Adrenal gland (tissue), 12 donors: ENCODE measurements around the gene KAZN. TPM values are rescaled to one million over a fixed set of nuclear protein-coding genes. Genes with fewer than 3 reads are reported as not detected.

Experiments
- DNase-seq, 7 donors: peaks; one replicate each; pipeline ENCODE4 v3.0.0-alpha.2; 2019 to 2020
- H3K27ac ChIP-seq, 5 donors: fragments of 200-600 bp; sonication (generic) in 4 of 5; 1 replicate in 3 of 5; 2 replicates in 2 of 5; pipeline versions ENCODE4 v1.5.1 to v1.8.0; 2016 to 2020; ENCODE audit warnings: mild to moderate bottlenecking in 1 of 5
- H3K27me3 ChIP-seq: fragments of 200-600 bp; 2 replicates; pipeline ENCODE4 v1.8.0; 2021
- H3K36me3 ChIP-seq, 2 donors: fragments of 200-600 bp; replicated peaks in 1 of 2; 1 replicate in 1 of 2; 2 replicates in 1 of 2; pipeline versions ENCODE4 v1.5.1 to v1.8.0; 2018 to 2022
- H3K4me1 ChIP-seq, 2 donors: fragments of 200-600 bp; replicated peaks in 1 of 2; 1 replicate in 1 of 2; 2 replicates in 1 of 2; pipeline versions ENCODE4 v1.5.1 to v1.8.0; 2018 to 2021
- H3K4me3 ChIP-seq, 4 donors: fragments of 200-600 bp; sonication (generic) in 3 of 4; one replicate each; pipeline ENCODE4 v1.5.1; 2016 to 2018
- H3K9me3 ChIP-seq, 3 donors: fragments of 200-600 bp; sonication (generic) in 1 of 3; replicated peaks in 1 of 3; 1 replicate in 2 of 3; 2 replicates in 1 of 3; pipeline versions ENCODE4 v1.5.1 to v1.8.0; 2016 to 2021
- POLR2A ChIP-seq, 2 donors: fragments of 450-650 bp; IDR thresholded peaks; one replicate each; pipeline ENCODE4 v1.6.1; 2017; ENCODE audit warnings: antibody characterized with exemption in 2 of 2, mild to moderate bottlenecking in 2 of 2, moderate library complexity in 1 of 2
- WGBS, 4 donors: extraction: QIAGEN DNeasy Blood & Tissue Kit in 2 of 4; methylation state at CpG; one replicate each; pipeline versions ENCODE4 v1.1.5 to v1.1.7; 2013 to 2017; 5-methylcytosine and 5-hydroxymethylcytosine counted together
- intact Hi-C, 2 donors: fragments of 100-400 bp; cut with DNase I; formaldehyde crosslinking; loops; one replicate each; pipeline versions ENCODE4 v1.14.1 to v1.15.0; 2022 to 2023
- polyA plus RNA-seq, 3 donors: library from polyadenylated mRNA; stranded (reverse); fragments of 200-250 nt in 2 of 3; fragments of 350-450 nt in 1 of 3; fragmentation: Illumina TruSeq in 1 of 3; extraction: RNeasy Lipid Tissue Mini Kit (QIAGEN cat#74804) in 1 of 3; gene quantifications; one replicate each; pipeline ENCODE4 v1.2.3, GENCODE V29; 2013 to 2014
- total RNA-seq, 9 donors: library from RNA; depleted of rRNA in 4 of 9; stranded (reverse); fragments of >200 nt in 4 of 9; fragments of 120-200 nt in 1 of 9; fragmentation: NEBNext Ultra II Directional in 1 of 9; extraction: Animal tissue kit (Norgen Biotek cat#: 25700) in 1 of 9; gene quantifications; one replicate each; pipeline versions ENCODE4 v1.1.0 to v1.2.4, GENCODE V29; 2013 to 2023
- TF ChIP-seq, protein P1 (sequence below), 6 experiments: fragments of 450-650 bp in 4 of 6; fragments of 200-600 bp in 2 of 6; sonication (generic) in 1 of 6; IDR thresholded peaks; 1 replicate in 5 of 6; 2 replicates in 1 of 6; pipeline versions ENCODE4 v1.5.1 to v1.8.0; 2016 to 2021; ENCODE audit warnings: antibody characterized with exemption in 6 of 6, mild to moderate bottlenecking in 2 of 6, moderate library complexity in 1 of 6
- donor health status: healthy with polysubstance abuse.
- donor health status: Bipolar disorder and iron deficiency.
- donor health status: DM: yes; HTN: yes; CAD: no.
- donor health status: DM: no; HTN: no; CAD: no.
- donor health status: DM: no; HTN: no; CAD: no.
- donor health status: DM: yes; HTN: yes; CAD: no.

KAZN gene
- total and polyA plus RNA-seq, 12 donors: 5.9 to 63.4 (median 29.5) TPM

DNA sequence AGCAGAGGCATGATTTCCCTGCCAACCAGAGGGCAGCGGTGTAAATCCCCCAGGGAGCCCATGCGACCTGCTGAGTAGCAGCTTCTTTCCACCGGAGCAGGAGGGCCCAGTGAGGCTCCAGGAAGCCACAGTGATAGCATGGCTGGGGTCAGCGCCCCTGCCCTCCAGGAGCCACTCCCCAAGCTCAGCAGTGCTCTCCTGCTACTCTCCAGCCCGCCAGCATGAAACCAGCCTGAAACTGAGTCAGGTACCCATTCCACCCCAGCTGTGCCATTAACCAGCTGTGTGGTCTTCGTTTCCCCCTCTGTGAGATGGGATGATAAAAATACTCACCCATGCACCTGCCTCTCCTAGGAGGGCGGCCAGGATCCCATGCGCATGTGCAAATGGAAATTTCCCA is 431.3 kb downstream of the KAZN start:
- no peak overlapping the region for H3K27ac ChIP-seq
- no peak for TF ChIP-seq POLR2A (IDR thresholded peaks at IDR 0.05)
- TF ChIP-seq, protein P1, sequence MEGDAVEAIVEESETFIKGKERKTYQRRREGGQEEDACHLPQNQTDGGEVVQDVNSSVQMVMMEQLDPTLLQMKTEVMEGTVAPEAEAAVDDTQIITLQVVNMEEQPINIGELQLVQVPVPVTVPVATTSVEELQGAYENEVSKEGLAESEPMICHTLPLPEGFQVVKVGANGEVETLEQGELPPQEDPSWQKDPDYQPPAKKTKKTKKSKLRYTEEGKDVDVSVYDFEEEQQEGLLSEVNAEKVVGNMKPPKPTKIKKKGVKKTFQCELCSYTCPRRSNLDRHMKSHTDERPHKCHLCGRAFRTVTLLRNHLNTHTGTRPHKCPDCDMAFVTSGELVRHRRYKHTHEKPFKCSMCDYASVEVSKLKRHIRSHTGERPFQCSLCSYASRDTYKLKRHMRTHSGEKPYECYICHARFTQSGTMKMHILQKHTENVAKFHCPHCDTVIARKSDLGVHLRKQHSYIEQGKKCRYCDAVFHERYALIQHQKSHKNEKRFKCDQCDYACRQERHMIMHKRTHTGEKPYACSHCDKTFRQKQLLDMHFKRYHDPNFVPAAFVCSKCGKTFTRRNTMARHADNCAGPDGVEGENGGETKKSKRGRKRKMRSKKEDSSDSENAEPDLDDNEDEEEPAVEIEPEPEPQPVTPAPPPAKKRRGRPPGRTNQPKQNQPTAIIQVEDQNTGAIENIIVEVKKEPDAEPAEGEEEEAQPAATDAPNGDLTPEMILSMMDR (IDR thresholded peaks at IDR 0.05): no peak
- 86 to 96% (median 90%) methylated on average over 4 to 8 of the region's 8 CpGs for WGBS, 4 donors
- intact Hi-C loops: loop anchor here (5.0 kb wide), 1 partner anchor 107 kb away; no protein-coding TSS in a partner anchor
- peaks cover 0 to 3% of the 10 kb centered on the region in 2 donors for H3K36me3 ChIP-seq
- H3K4me1 ChIP-seq: no peaks in the 10 kb centered on the region
- no peak overlapping the region for H3K4me3 ChIP-seq
- no peak for DNase-seq
- H3K27me3 ChIP-seq: no peaks in the 10 kb centered on the region
- no peaks in the 10 kb centered on the region for H3K9me3 ChIP-seq

DNA sequence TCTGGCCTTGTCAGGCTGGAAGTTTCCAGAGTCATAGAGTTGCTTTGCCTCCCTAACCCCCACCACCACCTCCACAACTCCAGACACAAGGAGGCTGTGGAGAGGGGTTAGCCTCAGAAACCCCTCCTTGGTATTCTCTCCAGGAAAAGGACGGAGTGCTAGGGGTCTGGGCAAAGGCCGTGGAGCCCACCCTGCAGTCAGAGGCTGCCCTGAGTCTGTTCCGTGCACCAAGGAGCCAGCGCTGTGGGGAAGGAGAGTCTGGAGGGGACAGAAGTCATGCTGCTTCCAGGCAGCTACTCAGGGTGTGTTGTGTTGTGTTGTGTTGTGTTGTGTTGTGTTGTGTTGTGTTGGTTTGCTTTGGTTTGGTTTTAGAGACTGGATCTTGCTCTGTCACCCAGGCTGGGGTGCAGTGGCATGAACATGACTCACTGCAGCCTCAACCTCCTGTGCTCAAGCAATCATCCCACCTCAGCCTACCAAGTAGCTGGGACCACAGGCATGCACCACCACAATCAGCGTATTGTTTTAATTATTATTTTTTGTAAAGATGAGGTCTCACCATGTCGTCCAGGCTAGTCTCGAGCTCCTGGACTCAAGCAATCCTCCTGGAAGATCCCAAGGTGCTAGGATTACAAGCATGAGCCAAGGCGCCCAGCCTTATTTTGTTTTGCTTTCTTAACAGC is 432.9 kb downstream of the KAZN start:
- peaks cover 0 to 13% of the 10 kb centered on the region in 2 donors for H3K36me3 ChIP-seq
- WGBS, 4 donors: 91 to 96% (median 94%) methylated on average over 8 of the region's 8 CpGs
- H3K27ac ChIP-seq: no peak overlapping the region
- no peak for DNase-seq
- no peak for TF ChIP-seq POLR2A (IDR thresholded peaks at IDR 0.05)
- TF ChIP-seq, protein P1 (IDR thresholded peaks at IDR 0.05): no peak
- H3K9me3 ChIP-seq: no peaks in the 10 kb centered on the region
- intact Hi-C loops: no loop called here
- no peaks in the 10 kb centered on the region for H3K4me1 ChIP-seq
- no peak overlapping the region for H3K4me3 ChIP-seq
- no peaks in the 10 kb centered on the region for H3K27me3 ChIP-seq

DNA sequence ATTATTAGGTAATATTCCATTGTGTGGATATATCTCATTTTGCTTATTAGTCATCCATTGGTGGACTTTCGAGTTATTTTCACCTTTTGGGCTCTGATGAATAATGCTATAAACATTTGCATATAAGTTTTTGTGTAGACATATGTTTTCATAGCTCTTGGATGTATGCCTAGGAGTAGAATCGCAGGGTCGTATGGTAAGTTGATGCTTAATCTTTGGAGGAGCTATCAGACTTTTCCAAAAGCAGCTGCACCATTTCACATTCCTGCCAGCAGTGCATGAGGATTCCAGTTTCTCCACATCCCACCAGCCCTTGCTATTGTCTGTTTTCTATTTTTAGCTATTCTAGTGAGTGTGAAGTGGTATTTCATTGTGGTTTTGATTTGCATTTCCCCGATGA is 434.8 kb downstream of the KAZN start:
- Histone ChIP-seq H3K36me3 (peaks cover 0 to 13% of the 10 kb centered on the region in 2 donors), H3K4me1 (no peaks in the 10 kb centered on the region), H3K27me3 (no peaks in the 10 kb centered on the region), H3K27ac (no peak overlapping the region), H3K4me3 (no peak overlapping the region), H3K9me3 (no peaks in the 10 kb centered on the region)
- 64 to 75% (median 71%) methylated on average over 4 of the region's 4 CpGs for WGBS, 4 donors
- intact Hi-C loops: no loop called here
- TF ChIP-seq, protein P1 (IDR thresholded peaks at IDR 0.05): no peak
- TF ChIP-seq POLR2A (IDR thresholded peaks at IDR 0.05): no peak
- no peak for DNase-seq

DNA sequence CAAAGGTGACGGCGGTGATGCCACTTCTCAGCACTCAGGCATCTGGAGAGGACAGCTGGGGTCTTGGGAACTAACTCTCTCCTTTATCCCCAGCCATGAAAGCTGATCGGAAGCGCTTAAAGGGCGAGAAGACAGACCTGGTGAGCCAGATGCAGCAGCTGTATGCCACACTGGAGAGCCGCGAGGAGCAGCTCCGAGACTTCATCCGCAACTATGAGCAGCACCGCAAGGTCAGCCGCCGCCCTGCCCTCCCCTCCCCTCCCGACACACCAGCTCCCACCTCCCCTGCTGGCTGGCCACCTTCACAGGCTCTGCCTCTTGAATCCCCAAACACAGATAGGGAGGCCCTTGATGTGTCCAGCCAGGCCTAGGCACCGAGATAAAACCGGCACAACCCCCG is 436.2 kb downstream of the KAZN start:
- intact Hi-C loops: no loop called here
- Histone ChIP-seq H3K4me1 (no peaks in the 10 kb centered on the region), H3K27ac (no peak overlapping the region), H3K27me3 (no peaks in the 10 kb centered on the region), H3K36me3 (peaks cover 0 to 13% of the 10 kb centered on the region in 2 donors), H3K4me3 (no peak overlapping the region), H3K9me3 (no peaks in the 10 kb centered on the region)
- 90 to 95% (median 94%) methylated on average over 4 to 16 of the region's 16 CpGs for WGBS, 4 donors
- DNase-seq: no peak
- TF ChIP-seq, protein P1 (IDR thresholded peaks at IDR 0.05): no peak
- TF ChIP-seq POLR2A (IDR thresholded peaks at IDR 0.05): no peak
